HEK293T (cell line): Measurements from ENCODE around the gene PCED1B.

Source experiments
- CTCF ChIA-PET: fragments of 350-600 bp; formaldehyde crosslinking; extraction: SDS; loops from one replicate; lab custom pipeline; 2021; ENCODE audit warnings: antibody characterized with exemption, inconsistent platforms; lab: Yijun Ruan, JAX
- POLR2A ChIA-PET: fragments of 350-600 bp; formaldehyde crosslinking; extraction: SDS; loops from one replicate; lab custom pipeline; 2020; ENCODE audit warnings: antibody characterized with exemption, inconsistent platforms; lab: Yijun Ruan, JAX
- DNase-seq: peaks from one replicate; pipeline ENCODE4 v3.0.0; 2012; ENCODE audit warnings: mixed read lengths; ENCODE audit errors: extremely low spot score
- ARNT ChIP-seq: fragments of 450-650 bp; IDR thresholded peaks from 2 replicates; pipeline ENCODE4 v1.6.1; 2017; ENCODE audit warnings: mild to moderate bottlenecking
- BHLHE40 ChIP-seq: fragments of 450-650 bp; IDR thresholded peaks from 2 replicates; pipeline ENCODE4 v1.6.1; 2016; ENCODE audit warnings: mild to moderate bottlenecking, moderate library complexity, borderline replicate concordance
- CTBP1 ChIP-seq: fragments of 450-650 bp; IDR thresholded peaks from 2 replicates; pipeline ENCODE4 v1.6.1; 2016; ENCODE audit warnings: borderline replicate concordance
- ELF4 ChIP-seq: fragments of 450-650 bp; IDR thresholded peaks from 2 replicates; pipeline ENCODE4 v1.6.1; 2017; ENCODE audit warnings: antibody characterized with exemption
- FOXA1 ChIP-seq: fragments of 450-650 bp; IDR thresholded peaks from 2 replicates; pipeline ENCODE4 v1.6.1; 2016; ENCODE audit warnings: mild to moderate bottlenecking
- FOXK2 ChIP-seq: fragments of 450-650 bp; IDR thresholded peaks from 2 replicates; pipeline ENCODE4 v1.6.1; 2016; ENCODE audit warnings: mild to moderate bottlenecking
- FOXM1 ChIP-seq: fragments of 450-650 bp; IDR thresholded peaks from 2 replicates; pipeline ENCODE4 v1.6.1; 2017; ENCODE audit warnings: mild to moderate bottlenecking, borderline replicate concordance
- HDGF ChIP-seq: fragments of 450-650 bp; IDR thresholded peaks from 2 replicates; pipeline ENCODE4 v1.6.1; 2017; ENCODE audit warnings: antibody characterized with exemption, borderline replicate concordance
- L3MBTL2 ChIP-seq: fragments of 450-650 bp; conservative IDR thresholded peaks from 2 replicates; pipeline ENCODE4 v1.6.1; 2016; ENCODE audit warnings: mild to moderate bottlenecking
- LEF1 ChIP-seq: fragments of 450-650 bp; IDR thresholded peaks from 2 replicates; pipeline ENCODE4 v1.6.1; 2017; ENCODE audit warnings: mild to moderate bottlenecking, borderline replicate concordance
- NFRKB ChIP-seq: fragments of 450-650 bp; IDR thresholded peaks from 2 replicates; pipeline ENCODE4 v1.6.1; 2016; ENCODE audit warnings: mild to moderate bottlenecking, moderate library complexity
- SP1 ChIP-seq: fragments of 450-650 bp; IDR thresholded peaks from 2 replicates; pipeline ENCODE4 v1.6.1; 2017
- SUZ12 ChIP-seq: fragments of 450-650 bp; IDR thresholded peaks from 2 replicates; pipeline ENCODE4 v1.6.1; 2016; ENCODE audit warnings: mild to moderate bottlenecking
- TARDBP ChIP-seq: fragments of 450-650 bp; IDR thresholded peaks from 2 replicates; pipeline ENCODE4 v1.6.1; 2016
- ZNF384 ChIP-seq: fragments of 450-650 bp; IDR thresholded peaks from 2 replicates; pipeline ENCODE4 v1.6.1; 2016
- TF ChIP-seq, protein P1 (sequence below): fragments of 450-650 bp; IDR thresholded peaks from 2 replicates; pipeline ENCODE4 v1.6.1; 2016

Gene PCED1B

DNA sequence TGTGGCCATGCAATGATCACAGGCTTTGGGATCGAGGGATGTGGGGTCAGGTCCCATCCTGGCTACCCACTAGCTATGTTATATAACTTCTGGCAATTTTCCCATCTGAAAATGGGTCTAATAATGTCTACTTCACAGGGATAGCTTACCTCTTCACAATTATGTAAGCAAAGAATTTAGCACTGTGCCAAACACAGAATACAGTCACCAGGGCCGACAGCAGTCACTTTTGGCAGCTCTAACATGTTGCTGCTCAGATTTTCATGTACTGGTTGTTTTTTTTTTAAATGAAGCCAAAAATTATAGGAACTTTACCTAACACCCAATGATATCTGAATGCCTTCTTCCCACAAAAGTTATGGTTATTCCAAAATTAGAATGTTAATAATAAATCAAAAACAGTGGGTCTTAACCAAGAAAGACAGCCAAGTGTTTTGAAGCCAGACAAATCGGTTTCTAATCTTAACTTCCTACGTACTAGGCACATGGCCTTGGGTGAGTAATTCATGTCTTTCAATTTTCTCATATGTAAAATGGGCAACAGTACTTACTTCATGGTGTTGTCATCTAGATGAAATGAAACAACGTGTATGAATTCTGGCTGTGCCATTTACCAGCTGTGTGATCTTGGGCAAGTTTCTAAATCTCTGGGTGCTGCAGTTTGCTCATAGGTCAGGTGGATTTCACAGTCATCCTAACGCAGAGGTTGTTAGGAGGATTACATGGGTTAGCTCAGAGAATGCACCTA, 13.0 kb upstream of the PCED1B start:
- TF ChIP-seq TARDBP (no peak), ELF4 (no peak), BHLHE40 (no peak)
- TF ChIP-seq, protein P1, sequence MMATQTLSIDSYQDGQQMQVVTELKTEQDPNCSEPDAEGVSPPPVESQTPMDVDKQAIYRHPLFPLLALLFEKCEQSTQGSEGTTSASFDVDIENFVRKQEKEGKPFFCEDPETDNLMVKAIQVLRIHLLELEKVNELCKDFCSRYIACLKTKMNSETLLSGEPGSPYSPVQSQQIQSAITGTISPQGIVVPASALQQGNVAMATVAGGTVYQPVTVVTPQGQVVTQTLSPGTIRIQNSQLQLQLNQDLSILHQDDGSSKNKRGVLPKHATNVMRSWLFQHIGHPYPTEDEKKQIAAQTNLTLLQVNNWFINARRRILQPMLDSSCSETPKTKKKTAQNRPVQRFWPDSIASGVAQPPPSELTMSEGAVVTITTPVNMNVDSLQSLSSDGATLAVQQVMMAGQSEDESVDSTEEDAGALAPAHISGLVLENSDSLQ, result no peak
- ChIA-PET POLR2A (no interaction called here), CTCF (interaction anchor here (0.7 kb wide), 1 partner anchor 239 kb away, joined by 4 read pairs; no protein-coding TSS in a partner anchor)
- no peak for DNase-seq

DNA sequence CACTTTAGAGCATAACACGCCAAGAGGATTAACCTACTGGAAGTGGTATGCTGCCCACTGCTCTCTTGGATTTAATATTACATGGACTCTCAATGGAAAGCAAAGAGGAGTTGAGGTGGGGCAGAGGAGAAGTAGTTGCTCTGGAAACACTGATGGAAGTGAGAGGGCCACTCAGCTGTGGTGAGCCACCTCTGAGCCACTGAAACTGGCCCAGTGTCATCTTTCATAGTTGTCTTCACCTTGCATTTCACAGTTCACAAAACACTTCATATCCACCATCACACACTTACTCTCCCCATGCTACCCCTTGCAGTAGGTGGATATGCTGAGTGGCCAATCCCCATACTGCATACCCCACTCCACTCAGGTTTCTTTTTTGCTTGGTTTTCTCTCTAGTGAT, 12.2 kb upstream of the PCED1B start:
- no peak for TF ChIP-seq ARNT
- no peak for TF ChIP-seq LEF1
- no peak for TF ChIP-seq TARDBP
- TF ChIP-seq BHLHE40, result no peak
- ChIA-PET POLR2A (interaction anchor here (2.4 kb wide), 1 partner anchor 12 kb away, joined by 7 read pairs; the partner anchor contains the start of genes AMIGO2 and PCED1B), CTCF (interaction anchor here (0.7 kb wide), 1 partner anchor 238 kb away, joined by 4 read pairs; no protein-coding TSS in a partner anchor)
- DNase-seq, result no peak

DNA sequence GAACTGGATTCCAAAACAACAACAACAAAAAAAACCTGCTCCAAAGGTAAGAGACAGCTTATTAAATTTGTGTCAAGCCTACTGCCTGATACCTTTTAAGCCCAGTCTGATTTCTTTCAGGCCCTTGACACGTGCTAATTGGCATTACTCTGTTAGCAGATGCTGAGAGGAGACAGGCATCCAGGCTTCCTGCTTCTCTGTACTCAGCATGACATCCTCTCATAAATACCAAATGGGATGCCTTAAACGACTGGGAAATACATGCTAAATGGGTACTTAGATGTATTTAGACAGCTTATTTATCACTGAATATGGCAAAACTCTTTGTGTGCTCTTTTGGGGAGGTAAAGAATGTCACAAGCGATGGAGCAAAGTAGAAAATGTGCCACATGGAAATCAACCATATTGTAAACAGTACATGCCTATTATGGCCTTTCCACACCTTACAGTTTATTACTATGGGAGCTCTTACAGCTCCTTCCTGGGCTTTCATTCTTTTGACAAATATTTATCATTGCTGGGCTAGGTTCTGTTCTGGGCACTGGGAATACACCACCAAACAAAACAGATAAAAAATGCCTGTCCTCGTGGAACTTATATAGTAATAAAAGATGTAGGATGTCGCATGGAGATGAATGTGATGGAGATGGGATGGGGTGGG, 11.5 kb upstream of the PCED1B start:
- DNase-seq, result no peak
- POLR2A ChIA-PET, result interaction anchor here (2.4 kb wide), 1 partner anchor 12 kb away, joined by 7 read pairs; the partner anchor contains the start of genes AMIGO2 and PCED1B

DNA sequence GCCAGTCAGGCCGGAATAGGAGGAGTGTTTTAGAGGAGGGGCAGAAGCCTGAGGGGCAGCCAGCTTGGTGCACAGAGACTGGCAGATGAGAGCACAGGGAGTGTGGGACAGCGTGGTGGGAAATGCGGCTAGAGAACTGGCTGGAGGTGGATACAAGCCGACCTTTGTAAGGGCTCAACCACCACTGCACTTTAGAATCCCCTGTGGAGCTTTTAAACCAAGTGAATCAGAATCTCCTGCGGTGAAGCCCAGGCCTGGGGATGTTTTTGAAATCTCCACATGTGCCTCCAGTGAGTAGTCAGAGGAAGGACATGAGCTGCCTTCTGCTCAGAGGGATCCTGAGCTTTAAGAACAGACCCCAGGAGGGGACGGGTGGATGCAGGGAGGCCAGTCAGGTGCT, 10.9 kb upstream of the PCED1B start:
- no peak for DNase-seq
- POLR2A ChIA-PET, result interaction anchor here (2.4 kb wide), 1 partner anchor 11 kb away, joined by 7 read pairs; the partner anchor contains the start of genes AMIGO2 and PCED1B
- TF ChIP-seq LEF1 (no peak), L3MBTL2 (no peak), CTBP1 (no peak), ARNT (no peak), SUZ12 (no peak), SP1 (no peak), TARDBP (no peak), NFRKB (no peak), BHLHE40 (no peak), FOXA1 (no peak), HDGF (no peak), ZNF384 (no peak), FOXM1 (no peak), ELF4 (no peak), FOXK2 (no peak)
- TF ChIP-seq, protein P1, result no peak
- CTCF ChIA-PET, result no interaction called here

More for the DNA sequence above, 11.5 kb upstream of the PCED1B start:
- CTCF ChIA-PET, result no interaction called here
- no peak for TF ChIP-seq L3MBTL2
- no peak for TF ChIP-seq SUZ12
- no peak for TF ChIP-seq ZNF384
- TF ChIP-seq HDGF, result no peak
- no peak for TF ChIP-seq FOXK2
- no peak for TF ChIP-seq FOXM1
- TF ChIP-seq NFRKB, result no peak
- TF ChIP-seq, protein P1, result no peak
- no peak for TF ChIP-seq CTBP1
- no peak for TF ChIP-seq SP1
- no peak for TF ChIP-seq TARDBP
- no peak for TF ChIP-seq BHLHE40
- TF ChIP-seq ELF4, result no peak
- TF ChIP-seq ARNT, result no peak
- TF ChIP-seq LEF1, result no peak
- TF ChIP-seq FOXA1, result no peak

DNA sequence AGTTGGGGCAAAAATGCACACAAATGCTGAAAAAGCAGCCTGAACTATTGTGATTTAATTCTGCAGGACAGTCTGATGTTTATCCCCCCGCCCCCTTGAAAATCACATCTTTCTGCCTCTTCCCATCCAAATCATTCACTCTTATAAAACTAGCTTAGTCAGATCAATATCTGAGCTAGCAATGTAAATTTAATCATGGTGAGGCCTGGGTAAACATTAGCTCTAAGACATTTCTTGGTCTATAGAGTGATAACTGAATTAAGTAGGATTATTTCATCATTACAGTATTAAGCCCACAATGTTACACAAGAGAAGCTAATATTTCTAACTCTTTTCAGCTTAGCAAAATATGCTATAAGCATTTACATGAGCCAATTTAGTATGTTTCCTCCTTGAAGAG, 9.1 kb upstream of the PCED1B start:
- no peak for DNase-seq
- CTCF ChIA-PET, result interaction anchor here (1.0 kb wide), 2 partner anchors 8 to 23 kb away, joined by 3 to 4 read pairs; no protein-coding TSS in a partner anchor
- POLR2A ChIA-PET, result no interaction called here
- TF ChIP-seq ARNT (no peak), SUZ12 (no peak), NFRKB (no peak), CTBP1 (no peak), FOXA1 (no peak), HDGF (no peak), FOXM1 (no peak), ELF4 (no peak), L3MBTL2 (no peak), LEF1 (no peak), SP1 (no peak)
- TF ChIP-seq, protein P1, result no peak
